HTERT RPE-1 (cell line): ENCODE results near the gene SENP8.
"Not testable (repeated sequence)": the region's sequence is repeated elsewhere in the genome, so short reads cannot be mapped to it uniquely, and the experiment has no call there.

Experiments
- in situ Hi-C: fragments of 300-500 bp; cut with MboI; formaldehyde crosslinking; loops from 4 replicates; pipeline ENCODE4 v1.14.3; 2020; ENCODE audit warnings: low sequenced_read_pairs

Gene SENP8

DNA sequence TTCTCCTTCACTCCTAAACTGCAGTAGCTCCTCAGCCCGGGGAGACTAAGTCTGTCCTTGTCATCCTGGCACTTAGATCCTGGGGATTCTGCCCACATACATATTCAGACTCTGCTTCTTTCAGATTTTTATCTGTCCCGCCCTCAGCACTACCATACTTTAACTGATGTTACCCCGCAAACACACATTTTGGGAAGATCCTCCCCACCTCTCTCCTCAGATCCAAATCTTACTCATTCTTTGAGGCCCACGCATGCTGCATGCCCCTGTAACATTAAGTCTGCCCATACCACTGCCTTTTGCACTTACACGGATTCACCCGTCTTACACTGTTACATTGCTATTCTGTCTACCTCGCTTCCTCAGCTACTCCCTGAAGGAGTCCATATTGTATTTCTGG lies 36.1 kb downstream of the SENP8 start:
- in situ Hi-C loops: no loop called here

DNA sequence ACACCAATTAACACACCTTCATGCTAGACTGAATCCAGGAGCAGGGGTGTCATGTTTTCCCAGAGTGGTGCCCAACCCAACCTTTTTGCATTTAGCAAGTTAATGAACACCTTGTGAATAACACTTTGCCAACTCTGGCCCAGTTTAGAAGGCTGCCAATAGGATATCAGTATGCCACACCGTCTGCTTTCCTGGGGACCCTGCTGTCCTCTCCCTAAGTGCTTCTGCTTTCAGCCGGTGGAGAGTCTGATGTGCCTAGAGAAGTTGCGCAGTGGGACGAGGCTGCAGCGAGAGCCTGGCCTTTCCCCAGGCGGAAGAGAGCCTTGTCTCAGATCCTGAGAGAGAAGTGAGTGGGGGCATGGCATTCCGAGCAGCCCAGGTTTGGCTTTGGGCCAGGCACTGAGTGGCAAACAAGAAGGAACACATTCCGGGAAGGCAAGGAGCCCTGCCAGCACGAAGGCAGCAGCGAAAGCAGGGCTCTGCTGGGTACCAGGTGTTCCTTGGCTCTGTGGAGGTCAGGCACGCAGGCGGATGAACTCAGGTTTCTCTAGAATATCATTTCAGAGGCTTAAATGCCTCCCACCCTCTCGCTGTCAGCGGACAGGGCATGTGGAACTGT lies 36.9 kb downstream of the SENP8 start:
- in situ Hi-C loops: no loop called here

DNA sequence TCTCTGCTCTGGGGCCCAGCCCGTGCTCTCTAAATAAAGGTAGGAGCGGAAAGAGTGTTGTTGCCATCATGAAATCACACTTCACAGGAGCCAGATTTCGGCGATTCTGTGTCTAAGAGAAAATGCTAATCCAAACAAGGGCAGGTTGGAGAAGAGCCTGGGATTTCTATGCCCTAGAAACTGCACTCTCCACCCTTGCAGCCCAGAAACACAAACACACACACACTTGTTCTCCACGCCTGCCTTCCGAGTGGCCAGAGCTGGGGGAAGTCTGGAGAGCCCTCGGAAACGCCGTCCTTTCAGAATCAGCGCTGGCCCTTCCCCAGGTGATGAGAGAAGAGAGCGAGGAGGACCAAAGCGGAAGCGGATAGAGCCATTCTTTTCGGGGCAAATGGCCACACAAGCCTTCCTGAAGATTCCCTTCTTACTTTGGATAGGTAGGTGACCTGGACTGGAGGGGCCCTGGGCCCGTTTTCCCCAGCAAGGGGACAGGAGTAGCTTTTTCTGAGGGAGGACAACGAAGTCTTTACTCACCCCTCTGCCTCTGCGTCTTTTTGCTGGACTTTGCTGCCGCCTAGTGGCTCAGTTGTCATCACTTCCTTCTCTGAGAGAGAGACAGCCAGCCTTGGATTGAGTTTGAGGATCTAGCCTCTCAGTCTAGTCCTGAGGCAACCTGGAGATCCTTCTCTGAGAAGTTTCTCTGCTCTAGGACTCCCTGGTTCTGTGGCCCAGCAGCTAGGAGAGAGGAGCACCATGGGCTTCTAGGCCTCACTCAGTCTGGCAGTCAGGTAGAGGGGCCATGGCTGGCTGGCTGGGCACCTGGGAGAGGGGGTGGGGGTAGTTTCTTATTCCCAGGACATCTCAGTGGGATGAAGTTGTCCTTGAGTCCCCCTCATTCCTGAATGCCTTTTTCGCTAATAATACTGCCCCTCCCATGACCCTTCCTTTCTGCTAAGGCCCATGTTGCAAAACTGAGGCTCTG lies 37.7 kb downstream of the SENP8 start:
- in situ Hi-C loops: no loop called here

GRCh38 chr15:72156928-72157327 lies 38.7 kb downstream of the SENP8 start:
- in situ Hi-C loops: no loop called here

DNA sequence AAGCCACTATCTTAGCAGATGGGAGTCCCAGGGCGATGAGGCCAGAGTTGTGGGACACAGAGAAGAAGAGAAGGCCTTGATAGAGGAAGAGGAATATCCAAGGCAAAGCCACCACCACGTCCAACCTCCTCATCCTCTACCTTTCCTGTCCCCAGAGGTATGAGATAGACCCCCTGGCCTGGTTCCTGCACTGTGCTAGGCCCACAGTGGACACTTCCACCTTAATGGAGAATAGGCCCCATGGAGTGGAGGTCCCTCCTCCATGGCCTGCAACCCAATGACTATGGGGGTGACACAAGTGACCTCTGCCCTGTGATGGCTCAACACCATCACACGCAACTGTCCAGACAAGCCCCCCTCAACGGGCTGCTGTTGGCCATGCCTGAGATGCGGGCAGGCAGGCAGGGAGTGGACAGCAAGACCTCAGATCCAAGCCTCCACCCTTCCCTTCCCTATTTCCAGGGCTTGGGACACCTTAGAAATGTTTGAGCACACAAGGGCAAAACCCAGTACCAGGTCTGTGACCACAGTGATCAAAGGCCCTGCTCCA lies 42.6 kb downstream of the SENP8 start:
- in situ Hi-C loops: no loop called here

GRCh38 chr15:72161361-72162132 lies 43.3 kb downstream of the SENP8 start:
- in situ Hi-C loops: no loop called here

DNA sequence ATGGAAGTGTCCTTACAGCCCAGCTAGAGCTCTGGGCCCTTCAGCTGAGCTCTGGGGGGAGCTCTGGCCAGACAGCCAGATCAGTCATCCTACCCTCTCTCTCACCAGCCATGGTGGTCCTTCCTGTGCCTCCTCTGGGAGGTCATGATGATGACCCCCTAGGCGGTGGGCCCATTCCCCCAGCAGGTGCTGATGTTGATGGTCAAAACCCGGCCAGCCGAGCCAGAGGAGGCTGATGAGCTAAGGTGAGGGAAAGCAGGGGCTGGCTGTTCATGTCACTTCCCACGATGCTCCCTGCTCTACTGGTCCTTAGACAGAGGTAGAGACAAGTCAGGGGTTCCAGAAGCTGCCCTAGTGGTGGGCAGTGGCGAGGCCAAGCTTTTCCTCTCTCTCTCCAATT lies 44.4 kb downstream of the SENP8 start:
- in situ Hi-C loops: no loop called here

DNA sequence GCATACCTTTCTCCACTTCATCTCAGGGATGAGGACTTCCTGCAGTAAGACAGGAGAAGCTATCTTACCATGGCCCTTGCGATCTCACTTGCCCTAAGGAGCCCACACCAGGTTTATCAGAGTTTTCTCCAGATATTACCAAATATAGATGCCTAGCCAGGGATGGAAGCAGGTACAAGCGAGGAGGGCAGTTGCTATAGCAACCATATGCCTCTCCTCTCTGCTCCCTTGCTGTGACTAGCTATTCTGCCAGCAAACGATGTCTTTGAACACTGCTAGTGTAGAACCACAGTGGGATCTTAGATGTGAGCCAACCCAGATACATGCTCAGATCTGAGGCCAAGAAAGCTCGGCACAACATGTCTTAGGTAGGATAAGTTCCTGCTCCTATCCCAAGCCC lies 45.5 kb downstream of the SENP8 start:
- in situ Hi-C loops: no loop called here

DNA sequence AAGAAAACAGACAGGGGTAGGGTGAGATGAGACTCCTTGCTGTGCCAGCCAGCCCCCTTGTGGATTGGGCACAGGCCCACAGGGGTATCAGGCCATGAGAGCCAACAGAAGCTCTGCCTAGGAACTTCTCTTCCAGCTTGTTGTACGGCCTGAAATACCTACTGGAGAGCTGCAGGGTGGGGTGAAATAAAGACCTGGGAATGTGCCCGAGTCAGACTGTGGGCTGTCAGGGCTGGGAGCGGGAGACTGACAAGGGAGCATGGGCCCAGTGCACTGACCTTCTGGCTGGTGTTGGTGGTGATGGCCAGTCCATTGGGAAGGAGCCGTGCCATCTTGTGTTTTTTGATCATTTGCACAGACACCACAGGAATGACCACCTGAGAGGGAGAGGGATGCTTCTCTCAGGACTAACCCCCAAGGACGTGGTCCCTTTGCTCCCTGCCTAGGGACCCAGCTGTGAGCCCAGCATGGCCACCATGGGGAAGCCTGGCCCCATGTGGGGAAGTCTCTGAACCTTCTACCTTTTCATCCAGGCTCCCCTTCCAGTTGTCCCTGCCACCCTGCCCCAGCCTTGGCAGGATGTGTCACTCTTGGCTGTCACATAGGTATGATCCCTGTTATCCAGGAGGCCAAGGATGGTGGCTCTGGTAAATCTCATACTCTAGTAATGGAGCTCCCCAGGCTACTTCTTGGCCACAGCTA lies 48.7 kb downstream of the SENP8 start:
- in situ Hi-C loops: no loop called here

- in situ Hi-C loops: no loop called here
These were observed 49.2 kb downstream of the SENP8 start for GRCh38 chr15:72167445-72167844.

- in situ Hi-C loops: no loop called here
These were observed 50.1 kb downstream of the SENP8 start for GRCh38 chr15:72168131-72168807.

GRCh38 chr15:72168808-72169190 lies 50.6 kb downstream of the SENP8 start:
- in situ Hi-C loops: no loop called here

DNA sequence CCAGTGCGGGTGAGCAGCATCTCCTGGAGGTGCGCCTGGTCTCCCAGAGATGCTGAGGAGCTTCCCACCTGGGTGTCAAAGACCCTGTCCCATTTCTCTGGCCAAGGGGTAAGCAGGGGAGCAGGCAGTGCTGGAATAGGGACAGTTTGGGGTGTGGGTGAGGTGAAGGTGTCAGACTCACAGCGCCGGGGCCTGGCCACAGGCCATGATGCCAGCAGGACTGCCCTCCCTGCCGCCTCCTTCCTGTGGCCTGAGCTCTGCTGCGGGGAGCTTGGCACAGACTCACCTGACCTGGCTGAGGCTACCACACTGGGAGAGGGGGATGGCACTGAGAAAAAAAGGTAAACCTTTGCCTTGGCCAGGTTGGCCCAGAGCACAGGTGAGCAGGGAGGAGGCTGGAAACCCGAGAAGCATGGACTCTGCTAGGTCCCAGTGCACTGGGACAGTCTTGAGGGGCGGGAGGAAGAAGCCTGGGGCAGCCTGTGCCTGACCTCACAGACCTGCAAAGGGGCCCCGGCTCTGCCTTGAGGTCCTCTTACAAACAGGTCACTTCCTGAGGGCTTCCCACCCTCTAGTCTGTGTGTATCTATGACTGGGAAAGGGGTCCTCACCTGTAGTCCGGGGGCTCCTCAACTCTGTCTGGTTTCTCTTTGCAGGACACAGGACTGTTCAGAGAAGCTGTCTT lies 51.2 kb downstream of the SENP8 start:
- in situ Hi-C loops: no loop called here

- in situ Hi-C loops: no loop called here
These were observed 51.9 kb downstream of the SENP8 start for GRCh38 chr15:72169921-72170611.

DNA sequence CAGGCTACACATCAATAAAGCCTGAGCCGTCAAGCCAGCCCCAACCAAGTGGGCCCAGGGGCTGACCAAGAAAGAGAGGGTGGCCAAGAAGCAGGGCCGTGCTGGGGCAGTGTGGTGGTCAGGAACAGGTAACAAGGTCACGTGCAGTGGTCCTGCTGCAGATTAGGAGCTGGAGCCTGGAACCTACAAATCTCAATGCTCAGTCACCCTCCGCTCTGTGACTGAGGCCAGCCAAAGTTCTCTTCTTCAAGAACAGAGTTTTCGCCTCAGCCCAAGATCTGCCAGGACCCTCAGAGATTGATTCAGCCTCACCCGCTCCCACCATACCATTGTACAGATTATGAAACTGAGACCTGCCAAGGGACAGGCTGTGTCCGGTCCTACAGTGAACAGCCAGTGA lies 52.5 kb downstream of the SENP8 start:
- in situ Hi-C loops: no loop called here

GRCh38 chr15:72171978-72172377 lies 53.8 kb downstream of the SENP8 start:
- in situ Hi-C loops: not testable (repeated sequence)

- in situ Hi-C loops: no loop called here
These were observed 54.6 kb downstream of the SENP8 start for GRCh38 chr15:72172796-72173195.

DNA sequence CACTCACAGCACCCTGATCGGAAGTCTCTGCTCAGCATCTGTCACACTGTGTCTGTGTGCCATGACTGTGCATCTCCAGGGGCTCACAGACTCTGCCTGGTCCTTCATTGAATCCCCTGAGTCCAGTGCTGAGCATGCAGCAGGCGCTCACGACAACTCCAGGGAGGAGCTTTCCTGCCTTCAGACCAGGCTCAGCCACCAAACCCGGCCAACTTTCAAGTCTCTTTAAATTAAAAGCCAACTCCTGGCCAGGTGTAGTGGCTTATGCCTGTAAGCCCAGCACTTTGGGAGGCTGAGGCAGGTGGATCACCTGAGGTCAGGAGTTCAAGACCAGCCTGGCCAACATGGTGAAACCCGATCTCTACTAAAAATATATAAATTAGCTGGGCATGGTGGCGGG lies 55.2 kb downstream of the SENP8 start:
- in situ Hi-C loops: no loop called here
